Stromal cell of bone marrow (primary cell): ENCODE data around the gene PCP4.
A peak's percentile ranks its signal among the peaks of the same experiment; 100 is the strongest.

ENCODE experiments used
- DNase-seq: peaks from one replicate; pipeline ENCODE4 v3.0.0-alpha.2; 2012; ENCODE audit warnings: low read depth

The PCP4 gene

GRCh38 chr21:39923476-39923875, 56.2 kb downstream of the PCP4 start:
- DNase-seq: no peak

- DNase-seq: no peak
Measured at GRCh38 chr21:39924577-39925308, 57.5 kb downstream of the PCP4 start.

GRCh38 chr21:39927304-39927886, 60.2 kb downstream of the PCP4 start:
- DNase-seq: no peak

GRCh38 chr21:39932335-39932734, 65.1 kb downstream of the PCP4 start:
- DNase-seq: no peak

- DNase-seq: no peak
Measured at GRCh38 chr21:39934895-39935294, 67.7 kb downstream of the PCP4 start.

- DNase-seq: no peak
Measured at GRCh38 chr21:39935716-39936115, 68.5 kb downstream of the PCP4 start.

- DNase-seq: no peak
Measured at GRCh38 chr21:39938086-39938625, 70.9 kb downstream of the PCP4 start.

GRCh38 chr21:39946199-39946598, 79.0 kb downstream of the PCP4 start:
- DNase-seq: no peak

GRCh38 chr21:39947031-39947430, 79.8 kb downstream of the PCP4 start:
- DNase-seq: no peak

GRCh38 chr21:39951183-39952101, 84.2 kb downstream of the PCP4 start:
- DNase-seq: no peak

- DNase-seq: no peak
Measured at GRCh38 chr21:39952265-39952664, 85.0 kb downstream of the PCP4 start.

GRCh38 chr21:39954570-39954969, 87.3 kb downstream of the PCP4 start:
- no peak for DNase-seq

GRCh38 chr21:39955326-39955725, 88.1 kb downstream of the PCP4 start:
- no peak for DNase-seq

GRCh38 chr21:39956586-39956985, 89.3 kb downstream of the PCP4 start:
- DNase-seq: no peak

GRCh38 chr21:39958731-39959130, 91.5 kb downstream of the PCP4 start:
- DNase-seq: no peak

- DNase-seq: peak; percentile 6
Measured at GRCh38 chr21:39961251-39961650, 94.0 kb downstream of the PCP4 start.

GRCh38 chr21:39965026-39965425, 97.8 kb downstream of the PCP4 start:
- DNase-seq: no peak

- DNase-seq: no peak
Measured at GRCh38 chr21:39966786-39967185, 99.5 kb downstream of the PCP4 start.

- no peak for DNase-seq
Measured at GRCh38 chr21:39968010-39968409, 100.8 kb downstream of the PCP4 start.

- no peak for DNase-seq
Measured at GRCh38 chr21:39969691-39970364, 102.6 kb downstream of the PCP4 start.

GRCh38 chr21:39971956-39972355, 104.7 kb downstream of the PCP4 start:
- DNase-seq: no peak

- no peak for DNase-seq
Measured at GRCh38 chr21:39972471-39972870, 105.2 kb downstream of the PCP4 start.
